ENCODE data around the gene FOXN3.
"Not testable (repeated sequence)": the region's sequence is repeated elsewhere in the genome, so short reads cannot be mapped to it uniquely, and the experiment has no call there.

The FOXN3 gene

DNA sequence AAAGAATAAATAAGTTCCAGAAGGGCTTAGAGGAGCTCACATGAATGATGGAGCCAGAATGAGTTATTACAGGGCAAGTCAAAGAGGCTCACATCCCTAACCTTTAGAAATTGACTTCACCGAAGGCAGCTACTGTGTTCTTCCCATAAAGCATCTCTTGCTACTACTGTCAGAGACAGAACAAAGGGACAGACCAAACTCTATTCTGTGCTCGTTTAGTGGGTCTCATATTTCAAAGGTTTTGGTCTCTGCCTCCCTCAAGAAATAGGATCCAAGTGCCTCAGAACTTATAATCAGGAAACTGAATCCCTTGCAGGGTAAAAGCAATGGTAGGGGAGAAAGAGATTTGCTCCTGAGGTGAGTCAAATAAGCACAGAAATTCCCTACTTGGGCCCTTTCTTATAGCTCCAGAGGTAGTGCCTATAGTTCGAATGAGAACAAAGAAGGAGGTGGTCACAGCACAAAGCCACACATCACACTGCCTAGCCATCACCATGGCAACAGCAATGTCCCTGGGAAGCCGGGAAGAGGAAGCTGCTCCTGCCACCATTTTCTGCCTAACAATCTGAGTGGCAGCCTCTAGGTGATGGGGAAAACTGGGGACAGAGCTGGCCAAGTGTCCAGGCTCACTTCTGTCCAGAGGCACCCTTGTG lies 294.9 kb downstream of the FOXN3 start:
- H3K27me3 Mint-ChIP-seq, result peaks cover 4% of the 10 kb centered on the region

DNA sequence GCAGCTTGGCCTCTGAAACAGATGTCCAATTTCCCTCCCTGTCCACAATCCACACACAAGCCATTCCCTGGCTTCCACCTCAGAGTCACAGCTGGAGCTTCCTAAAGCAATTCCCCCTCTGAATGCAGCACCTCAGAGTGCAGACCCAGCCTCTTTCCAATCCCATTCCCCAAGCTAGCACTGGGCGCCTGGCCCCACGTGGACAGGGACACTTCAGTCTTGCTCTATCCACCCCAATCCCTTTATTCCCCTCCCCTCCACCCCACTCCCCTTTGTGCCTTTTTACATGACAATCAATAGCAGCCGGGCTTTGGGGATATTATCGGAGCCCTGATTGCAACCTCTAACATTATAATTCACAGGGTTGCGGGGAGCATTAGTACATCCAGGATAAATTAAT lies 300.0 kb downstream of the FOXN3 start:
- Mint-ChIP-seq H3K4me1 (ENCODE audit: low read depth) (no peaks in the 10 kb centered on the region), H3K4me3 (no peak overlapping the region)

More for the DNA sequence above, 294.9 kb downstream of the FOXN3 start:
- peaks cover 9% of the 10 kb centered on the region for H3K9me3 Mint-ChIP-seq
- H3K4me1 Mint-ChIP-seq (ENCODE audit: low read depth), result no peaks in the 10 kb centered on the region
- no peak for DNase-seq
- H3K27ac Mint-ChIP-seq, result no peak overlapping the region
- H3K4me3 Mint-ChIP-seq, result no peak overlapping the region
- no peaks in the 10 kb centered on the region for H3K36me3 Mint-ChIP-seq (ENCODE audit: low read depth)

DNA sequence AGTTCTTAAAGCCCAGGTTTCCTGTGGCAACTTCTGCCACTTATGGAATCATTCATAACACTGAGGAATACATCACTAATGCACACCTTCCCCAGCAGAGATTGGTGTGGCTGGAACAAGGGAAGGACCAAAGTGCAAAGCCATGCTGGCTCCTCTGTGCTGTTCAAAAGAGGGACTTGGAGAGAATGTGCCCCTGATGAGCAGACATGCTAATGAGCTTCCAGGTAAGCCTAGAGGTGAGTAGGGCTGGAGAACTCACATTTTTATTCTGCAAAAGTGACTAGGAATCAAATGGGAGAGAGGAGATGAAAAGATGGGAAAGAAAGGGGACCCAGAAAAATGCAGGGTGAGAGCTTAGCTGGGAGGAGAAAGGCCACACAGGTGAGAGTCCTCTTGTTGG lies 302.9 kb downstream of the FOXN3 start:
- H3K27ac Mint-ChIP-seq, result no peak overlapping the region
- DNase-seq, result no peak
- H3K4me3 Mint-ChIP-seq, result no peak overlapping the region
- peaks cover 5% of the 10 kb centered on the region for H3K27me3 Mint-ChIP-seq
- no peaks in the 10 kb centered on the region for H3K4me1 Mint-ChIP-seq (ENCODE audit: low read depth)
- H3K36me3 Mint-ChIP-seq (ENCODE audit: low read depth), result no peaks in the 10 kb centered on the region
- H3K9me3 Mint-ChIP-seq, result peaks cover 7% of the 10 kb centered on the region

More for the DNA sequence above, 300.0 kb downstream of the FOXN3 start:
- Mint-ChIP-seq H3K36me3 (ENCODE audit: low read depth) (no peaks in the 10 kb centered on the region), H3K27me3 (no peaks in the 10 kb centered on the region), H3K9me3 (peaks cover 9% of the 10 kb centered on the region), H3K27ac (no peak overlapping the region)
- DNase-seq, result no peak

DNA sequence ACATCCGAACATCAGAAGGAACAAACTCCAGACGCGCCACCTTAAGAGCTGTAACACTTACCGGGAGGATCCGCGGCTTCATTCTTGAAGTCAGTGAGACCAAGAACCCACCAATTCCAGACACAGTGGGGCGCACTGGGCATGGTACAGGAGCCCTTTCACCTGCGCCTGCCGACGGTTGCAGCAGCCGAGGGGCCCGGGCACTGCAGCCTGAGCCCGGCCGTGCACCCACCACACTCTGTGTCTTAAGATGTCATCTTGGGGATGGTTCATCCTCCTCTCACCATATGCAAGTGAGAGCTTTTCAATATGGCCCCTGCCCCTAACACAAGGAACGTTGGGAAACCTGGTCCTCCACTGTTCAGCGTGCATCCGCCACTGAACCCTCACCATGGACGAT lies 304.3 kb downstream of the FOXN3 start:
- no peaks in the 10 kb centered on the region for H3K9me3 Mint-ChIP-seq

DNA sequence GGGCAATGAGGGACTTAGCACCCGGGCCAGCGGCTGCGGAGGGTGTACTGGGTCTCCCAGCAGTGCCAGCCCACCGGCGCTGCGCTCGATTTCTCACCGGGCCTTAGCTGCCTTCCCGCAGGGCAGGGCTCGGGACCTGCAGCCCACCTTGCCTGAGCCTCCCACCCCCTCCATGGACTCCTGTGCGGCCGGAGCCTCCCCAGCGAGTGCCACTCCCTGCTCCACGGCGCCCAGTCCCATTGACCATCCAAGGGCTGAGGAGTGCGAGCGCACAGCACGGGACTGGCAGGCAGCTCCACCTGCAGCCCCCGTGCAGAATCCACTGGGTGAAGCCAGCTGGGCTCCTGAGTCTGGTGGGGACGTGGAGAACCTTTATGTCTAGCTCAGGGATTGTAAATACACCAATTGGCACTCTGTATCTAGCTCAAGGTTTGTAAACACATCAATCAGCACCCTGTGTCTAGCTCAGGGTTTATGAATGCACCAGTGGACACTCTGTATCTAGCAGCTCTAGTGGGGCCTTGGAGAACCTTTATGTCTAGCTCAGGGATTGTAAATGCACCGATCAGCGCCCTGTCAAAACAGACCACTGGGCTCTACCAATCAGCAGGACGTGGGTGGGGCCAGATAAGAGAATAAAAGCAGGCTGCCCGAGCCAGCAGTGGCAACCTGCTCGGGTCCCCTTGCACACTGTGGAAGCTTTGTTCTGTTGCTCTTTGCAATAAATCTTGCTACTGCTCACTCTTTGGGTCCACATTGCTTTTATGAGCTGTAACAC lies 305.1 kb downstream of the FOXN3 start:
- H3K27ac Mint-ChIP-seq; H3K36me3 Mint-ChIP-seq (ENCODE audit: low read depth); H3K4me1 Mint-ChIP-seq (ENCODE audit: low read depth); H3K4me3 Mint-ChIP-seq; DNase-seq; H3K9me3 Mint-ChIP-seq; H3K27me3 Mint-ChIP-seq: not testable (repeated sequence)

More for the DNA sequence above, 304.3 kb downstream of the FOXN3 start:
- no peaks in the 10 kb centered on the region for H3K36me3 Mint-ChIP-seq (ENCODE audit: low read depth)
- no peaks in the 10 kb centered on the region for H3K4me1 Mint-ChIP-seq (ENCODE audit: low read depth)
- DNase-seq, result no peak
- peaks cover 5% of the 10 kb centered on the region for H3K27me3 Mint-ChIP-seq
- no peak overlapping the region for H3K27ac Mint-ChIP-seq
- H3K4me3 Mint-ChIP-seq, result no peak overlapping the region

DNA sequence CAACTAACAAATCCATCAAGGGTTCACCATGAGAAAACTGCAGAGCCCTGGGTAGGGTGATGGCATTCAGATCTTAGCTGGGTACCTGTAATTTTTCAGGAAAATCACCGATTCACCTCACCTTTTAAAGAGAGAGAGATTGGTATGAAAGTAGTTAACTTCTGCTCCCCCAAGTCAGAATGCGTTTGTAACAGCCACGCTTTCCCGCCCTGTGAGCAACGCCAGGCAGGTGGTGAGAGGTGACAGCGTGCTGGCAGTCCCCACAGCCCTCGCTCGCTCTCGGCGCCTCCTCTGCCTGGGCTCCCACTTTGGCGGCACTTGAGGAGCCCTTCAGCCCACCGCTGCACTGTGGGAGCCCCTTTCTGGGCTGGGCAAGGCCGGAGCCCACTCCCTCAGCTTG lies 305.8 kb downstream of the FOXN3 start:
- not testable (repeated sequence) for DNase-seq; H3K9me3 Mint-ChIP-seq; H3K4me3 Mint-ChIP-seq; H3K27me3 Mint-ChIP-seq; H3K27ac Mint-ChIP-seq; H3K36me3 Mint-ChIP-seq (ENCODE audit: low read depth); H3K4me1 Mint-ChIP-seq (ENCODE audit: low read depth)

DNA sequence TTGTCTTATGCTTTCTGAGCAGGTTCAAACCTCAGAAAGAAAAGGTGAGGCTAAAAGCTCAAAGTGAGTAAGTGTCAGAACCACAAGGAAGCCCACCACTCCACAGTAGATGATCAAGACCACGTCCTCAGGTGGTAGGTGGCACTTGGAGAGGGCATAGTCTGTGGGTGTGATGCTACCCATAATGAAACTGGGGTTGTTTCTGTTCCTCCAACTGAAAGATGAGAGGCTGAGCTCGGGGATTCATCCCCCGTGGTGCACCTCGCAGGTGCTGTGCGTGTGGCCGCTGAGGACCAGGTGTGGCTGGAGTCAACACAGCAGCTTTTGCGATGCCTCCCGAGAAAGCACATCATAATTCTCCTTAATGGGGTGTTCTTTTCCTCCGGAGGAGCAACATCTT lies 306.9 kb downstream of the FOXN3 start:
- H3K9me3 Mint-ChIP-seq, result no peaks in the 10 kb centered on the region
- H3K27me3 Mint-ChIP-seq, result peaks cover 11% of the 10 kb centered on the region
- H3K36me3 Mint-ChIP-seq (ENCODE audit: low read depth), result no peaks in the 10 kb centered on the region
- no peaks in the 10 kb centered on the region for H3K4me1 Mint-ChIP-seq (ENCODE audit: low read depth)
- H3K27ac Mint-ChIP-seq, result no peak overlapping the region
- H3K4me3 Mint-ChIP-seq, result no peak overlapping the region
- DNase-seq, result no peak

DNA sequence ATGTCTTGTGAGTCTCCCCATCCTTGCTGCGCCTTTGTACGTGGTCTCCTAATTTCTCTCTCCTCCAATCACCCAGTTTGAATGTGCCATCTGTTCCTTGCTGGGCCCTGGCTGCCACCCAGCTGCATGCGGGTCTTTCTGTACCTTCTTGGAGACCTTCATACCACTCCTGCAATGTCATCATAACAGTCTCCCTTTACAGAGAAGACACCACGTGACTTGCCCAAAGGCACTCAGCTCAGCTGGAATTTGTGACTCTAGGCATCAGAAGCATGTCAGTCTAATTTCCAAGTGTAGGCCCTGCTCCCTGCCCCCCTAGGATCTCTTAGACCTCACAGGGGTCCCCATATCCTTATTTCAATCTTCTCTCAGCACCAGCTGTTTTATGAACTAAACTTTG lies 308.4 kb downstream of the FOXN3 start:
- H3K4me3 Mint-ChIP-seq, result no peak overlapping the region
- DNase-seq, result no peak
- no peaks in the 10 kb centered on the region for H3K4me1 Mint-ChIP-seq (ENCODE audit: low read depth)
- no peaks in the 10 kb centered on the region for H3K9me3 Mint-ChIP-seq
- H3K27ac Mint-ChIP-seq, result no peak overlapping the region
- no peaks in the 10 kb centered on the region for H3K36me3 Mint-ChIP-seq (ENCODE audit: low read depth)
- peaks cover 16% of the 10 kb centered on the region for H3K27me3 Mint-ChIP-seq

DNA sequence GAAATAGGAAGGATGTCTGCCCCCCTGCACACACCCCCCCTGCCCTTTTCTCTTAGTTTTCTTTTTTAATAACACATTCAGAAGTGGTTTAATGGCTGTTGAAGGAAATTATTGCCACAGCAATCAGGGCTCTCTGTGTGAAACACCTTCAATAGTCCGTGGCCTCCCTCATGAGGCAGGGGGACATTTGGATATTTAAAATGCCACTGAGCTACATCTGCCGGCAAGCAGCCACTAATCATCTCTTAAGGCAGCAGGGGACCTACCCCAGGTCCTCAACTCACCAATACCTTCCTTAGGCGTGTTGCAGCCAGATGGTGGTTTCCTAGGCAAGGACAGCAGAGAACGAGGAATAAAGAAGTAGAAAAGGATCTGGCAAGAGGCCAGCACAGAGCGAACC lies 309.4 kb downstream of the FOXN3 start:
- no peak for DNase-seq
- H3K36me3 Mint-ChIP-seq (ENCODE audit: low read depth), result no peaks in the 10 kb centered on the region
- H3K4me1 Mint-ChIP-seq (ENCODE audit: low read depth), result no peaks in the 10 kb centered on the region
- peaks cover 16% of the 10 kb centered on the region for H3K27me3 Mint-ChIP-seq
- H3K27ac Mint-ChIP-seq, result no peak overlapping the region
- no peak overlapping the region for H3K4me3 Mint-ChIP-seq
- no peaks in the 10 kb centered on the region for H3K9me3 Mint-ChIP-seq

All from activated T-cell treated with anti-CD3 and anti-CD28 coated beads, Interleukin-2, amount 50 U/mL, for 24 hours (primary cell).